Spleen (tissue), 11 donors: ENCODE data around the gene SLC39A5. TPM values are rescaled to one million over a fixed set of nuclear protein-coding genes. Genes with fewer than 3 reads are reported as not detected.
"Not testable (repeated sequence)": the region's sequence is repeated elsewhere in the genome, so short reads cannot be mapped to it uniquely, and the experiment has no call there.

Experiments used
- DNase-seq: peaks from one replicate; pipeline ENCODE4 v3.0.0-alpha.2; 2020
- H3K27ac ChIP-seq, 8 donors: fragments of 200-600 bp; sonication (generic) in 7 of 8; 1 replicate in 4 of 8; 2 replicates in 4 of 8; pipeline versions ENCODE4 v1.5.0 to v1.8.0; 2016 to 2021; ENCODE audit warnings: inconsistent platforms in 4 of 8, mild to moderate bottlenecking in 4 of 8, moderate library complexity in 1 of 8
- H3K27me3 ChIP-seq, 7 donors: fragments of 200-600 bp; sonication (generic) in 6 of 7; replicated peaks in 1 of 7; 1 replicate in 4 of 7; 2 replicates in 3 of 7; pipeline versions ENCODE4 v1.5.0 to v1.8.0; 2016 to 2021; ENCODE audit warnings: inconsistent platforms in 3 of 7, mild to moderate bottlenecking in 1 of 7
- H3K36me3 ChIP-seq, 6 donors: fragments of 200-600 bp; sonication (generic) in 5 of 6; 1 replicate in 4 of 6; 2 replicates in 2 of 6; pipeline versions ENCODE4 v1.5.0 to v1.8.0; 2016 to 2021; ENCODE audit warnings: inconsistent platforms in 2 of 6
- H3K4me1 ChIP-seq, 6 donors: fragments of 200-600 bp; sonication (generic) in 5 of 6; 1 replicate in 3 of 6; 2 replicates in 3 of 6; pipeline versions ENCODE4 v1.5.0 to v1.8.0; 2016 to 2021; ENCODE audit warnings: inconsistent platforms in 3 of 6
- H3K4me3 ChIP-seq, 8 donors: fragments of 200-600 bp; sonication (generic) in 7 of 8; 1 replicate in 4 of 8; 2 replicates in 4 of 8; pipeline versions ENCODE4 v1.5.0 to v1.8.0; 2016 to 2021; ENCODE audit warnings: inconsistent platforms in 4 of 8, mild to moderate bottlenecking in 4 of 8, moderate library complexity in 2 of 8
- H3K9me3 ChIP-seq, 8 donors: fragments of 200-600 bp; sonication (generic) in 7 of 8; 1 replicate in 4 of 8; 2 replicates in 4 of 8; pipeline versions ENCODE4 v1.5.0 to v1.8.0; 2016 to 2021; ENCODE audit warnings: inconsistent platforms in 4 of 8
- CTCF ChIP-seq, 11 experiments: fragments of 200-600 bp in 7 of 11; fragments of 450-650 bp in 4 of 11; sonication (generic) in 4 of 11; IDR thresholded peaks in 8 of 11; conservative IDR thresholded peaks in 3 of 11; 1 replicate in 7 of 11; 2 replicates in 4 of 11; pipeline versions ENCODE4 v1.4.0 to v1.8.0; 2016 to 2021; ENCODE audit warnings: antibody characterized with exemption in 11 of 11, inconsistent platforms in 4 of 11, mild to moderate bottlenecking in 1 of 11
- POLR2A ChIP-seq, 3 donors: fragments of 450-650 bp; IDR thresholded peaks; one replicate each; pipeline ENCODE4 v1.5.1; 2017; ENCODE audit warnings: antibody characterized with exemption in 3 of 3, mild to moderate bottlenecking in 1 of 3
- POLR2AphosphoS5 ChIP-seq, 3 donors: sonication (generic); formaldehyde crosslinking; IDR thresholded peaks; one replicate each; pipeline ENCODE4 v1.5.1; 2017; ENCODE audit warnings: antibody characterized with exemption in 3 of 3
- WGBS, 5 donors: extraction: QIAGEN DNeasy Blood & Tissue Kit in 3 of 5; methylation state at CpG; one replicate each; pipeline versions ENCODE4 v1.1.5 to v1.1.7; 2013 to 2018; 5-methylcytosine and 5-hydroxymethylcytosine counted together
- intact Hi-C: fragments of 100-400 bp; cut with DNase I; formaldehyde crosslinking; loops from one replicate; pipeline ENCODE4 v1.15.0; 2023; ENCODE audit warnings: low total_unique reads
- polyA plus RNA-seq, 3 donors: library from polyadenylated mRNA; stranded (reverse); fragments of 200-250 nt; gene quantifications; one replicate each; pipeline ENCODE4 v1.2.1, GENCODE V29; 2013
- total RNA-seq, 7 donors: library from RNA; depleted of rRNA in 3 of 7; stranded (reverse); fragments of >200 nt in 3 of 7; fragmentation: NEBNext Ultra II Directional in 4 of 7; extraction: Animal tissue kit (Norgen Biotek cat#: 25700) in 4 of 7; gene quantifications; one replicate each; pipeline versions ENCODE4 v1.1.0 to v1.2.1, GENCODE V29; 2016 to 2021
- donor health status: healthy with polysubstance abuse.
- donor health status: DM: no; HTN: no; CAD: no; lungs with moderate emphysema.
- donor health status: DM: no; HTN: no; CAD: no.
- donor health status: Bipolar disorder and iron deficiency.
- donor health status: healthy.
- donor health status: DM: no; HTN: no; CAD: no.
- donor health status: DM: yes; HTN: yes; CAD: no.

SLC39A5 gene
- total and polyA plus RNA-seq, 10 donors = 0.18 to 1.3 (median 0.53) TPM; not detected in 4

DNA sequence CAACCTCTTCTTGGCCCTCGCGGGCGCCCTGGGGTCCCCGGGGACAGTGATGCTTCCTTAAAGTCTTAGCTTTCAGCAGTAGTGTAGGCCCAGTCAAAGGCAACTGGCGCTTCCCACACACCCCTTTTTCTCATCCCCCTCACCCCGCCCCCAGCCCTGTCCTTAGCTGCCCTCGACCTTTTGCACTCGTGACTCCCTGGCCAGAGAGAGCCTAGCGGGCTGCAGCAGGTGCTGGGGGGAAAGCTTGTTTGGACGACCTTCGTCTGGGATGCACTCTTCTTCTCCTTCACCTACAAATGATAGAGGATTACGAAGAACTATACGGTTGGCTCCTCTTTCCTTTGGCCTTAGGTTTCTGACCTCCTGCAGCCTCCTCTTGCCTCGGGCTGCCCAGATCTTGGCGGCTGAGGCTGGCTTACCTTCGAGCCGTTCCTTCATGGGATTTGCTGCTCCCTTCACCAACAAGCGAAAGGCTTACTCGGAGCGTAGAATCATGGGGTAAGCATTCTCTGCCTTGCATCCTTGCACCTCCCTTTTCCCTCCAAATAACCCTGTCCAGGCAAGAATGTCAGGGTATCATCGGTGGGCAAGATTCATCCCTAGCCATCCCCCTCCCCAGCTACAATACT, 37.7 kb downstream of the SLC39A5 start:
- H3K4me3 ChIP-seq = peak overlapping the region; percentile 49 to 76 (median 72)
- peaks cover 0 to 39% (median 19%) of the 10 kb centered on the region in 6 donors for H3K36me3 ChIP-seq
- no peaks in the 10 kb centered on the region for H3K27me3 ChIP-seq
- WGBS, 5 donors = 32 to 47% (median 35%) methylated on average over 16 to 21 of the region's 21 CpGs
- H3K27ac ChIP-seq = peak overlapping the region; percentile 67 to 97 (median 94)
- TF ChIP-seq POLR2AphosphoS5 (IDR thresholded peaks at IDR 0.05) (no peak), POLR2A (IDR thresholded peaks at IDR 0.05) (no peak), CTCF (IDR thresholded peaks at IDR 0.05 in 8 of 11, conservative IDR thresholded peaks at IDR 0.05 in 3 of 11) (no peak)
- intact Hi-C loops = no loop called here
- H3K4me1 ChIP-seq = peaks cover 9 to 27% (median 20%) of the 10 kb centered on the region in 6 donors
- no peak for DNase-seq
- H3K9me3 ChIP-seq = no peaks in the 10 kb centered on the region

GRCh38 chr12:56271031-56271430, 41.2 kb downstream of the SLC39A5 start:
- DNase-seq = no peak
- intact Hi-C loops = no loop called here
- no peak overlapping the region for H3K4me3 ChIP-seq
- H3K9me3 ChIP-seq = no peaks in the 10 kb centered on the region
- H3K36me3 ChIP-seq = peaks cover 0 to 74% (median 53%) of the 10 kb centered on the region in 6 donors
- TF ChIP-seq CTCF (IDR thresholded peaks at IDR 0.05 in 8 of 11, conservative IDR thresholded peaks at IDR 0.05 in 3 of 11) = peak in 2 of 11 experiments; percentile 5 to 15
- TF ChIP-seq POLR2A (IDR thresholded peaks at IDR 0.05) = no peak
- peaks cover 9 to 21% (median 16%) of the 10 kb centered on the region in 6 donors for H3K4me1 ChIP-seq
- no peaks in the 10 kb centered on the region for H3K27me3 ChIP-seq
- 0 to 31% (median 21%) methylated on average over 1 of the region's 1 CpG for WGBS, 5 donors
- peak overlapping the region in 1 of 8 donors; percentile 18 for H3K27ac ChIP-seq

DNA sequence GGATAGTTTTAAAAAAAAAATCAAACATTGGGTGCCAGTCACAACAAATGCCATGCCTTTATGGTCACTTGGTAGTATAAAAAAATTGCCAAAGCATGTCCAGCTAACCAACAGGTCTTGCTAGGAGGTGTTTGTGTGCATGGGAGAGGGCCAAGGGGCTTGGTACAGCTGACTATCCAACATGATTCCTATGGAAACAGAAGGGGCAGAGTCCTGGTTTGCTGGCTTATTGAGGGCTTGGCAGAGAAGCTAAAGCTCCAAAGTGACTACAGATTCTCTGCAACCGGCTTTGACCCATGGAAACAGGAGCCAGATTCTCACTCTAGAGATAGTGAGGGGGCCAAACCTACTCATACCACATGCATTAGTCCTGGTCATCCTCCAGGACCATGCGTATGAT, 42.6 kb downstream of the SLC39A5 start:
- H3K4me3 ChIP-seq, DNase-seq, H3K9me3 ChIP-seq, H3K27ac ChIP-seq, H3K27me3 ChIP-seq, intact Hi-C loops: not testable (repeated sequence)
- peaks cover 2 to 10% (median 6%) of the 10 kb centered on the region in 6 donors for H3K4me1 ChIP-seq
- 93 to 100% (median 97%) methylated on average over 2 of the region's 2 CpGs for WGBS, 5 donors
- peaks cover 0 to 89% (median 64%) of the 10 kb centered on the region in 6 donors for H3K36me3 ChIP-seq

DNA sequence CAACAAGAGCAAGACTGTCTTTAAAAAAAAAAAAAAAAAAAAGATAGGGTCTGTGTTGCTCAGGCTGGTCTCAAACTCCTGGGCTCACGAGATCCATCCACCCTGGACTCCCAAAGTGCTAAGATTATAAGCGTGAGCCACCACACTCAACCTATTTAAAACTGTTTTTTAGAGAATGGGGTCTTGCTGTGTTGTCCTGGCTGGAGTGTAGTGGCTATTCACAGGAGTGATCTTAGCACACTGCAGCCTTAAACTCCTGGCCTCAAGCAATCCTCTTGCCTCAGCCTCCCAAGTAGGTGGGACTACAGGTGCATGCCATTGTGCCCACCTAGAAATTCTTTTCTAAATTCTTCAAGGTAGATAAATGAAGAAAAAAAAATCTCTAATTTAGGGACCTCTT, 44.4 kb downstream of the SLC39A5 start:
- H3K27me3 ChIP-seq = no peaks in the 10 kb centered on the region
- no peaks in the 10 kb centered on the region for H3K9me3 ChIP-seq
- no peak for TF ChIP-seq CTCF (IDR thresholded peaks at IDR 0.05 in 8 of 11, conservative IDR thresholded peaks at IDR 0.05 in 3 of 11)
- no peak for TF ChIP-seq POLR2A (IDR thresholded peaks at IDR 0.05)
- TF ChIP-seq POLR2AphosphoS5 (IDR thresholded peaks at IDR 0.05) = no peak
- no peak overlapping the region for H3K27ac ChIP-seq
- WGBS, 5 donors = 89 to 100% (median 97%) methylated on average over 2 of the region's 2 CpGs
- H3K4me1 ChIP-seq = no peaks in the 10 kb centered on the region
- peaks cover 0 to 100% (median 82%) of the 10 kb centered on the region in 6 donors for H3K36me3 ChIP-seq
- intact Hi-C loops = no loop called here
- no peak for DNase-seq
- no peak overlapping the region for H3K4me3 ChIP-seq
